ENCODE data around the gene PROKR2. TPM values are rescaled to one million over a fixed set of nuclear protein-coding genes. Genes with fewer than 3 reads are reported as not detected.

The PROKR2 gene
- total RNA-seq, 1 donor from 2014 or later = 5.9 TPM

DNA sequence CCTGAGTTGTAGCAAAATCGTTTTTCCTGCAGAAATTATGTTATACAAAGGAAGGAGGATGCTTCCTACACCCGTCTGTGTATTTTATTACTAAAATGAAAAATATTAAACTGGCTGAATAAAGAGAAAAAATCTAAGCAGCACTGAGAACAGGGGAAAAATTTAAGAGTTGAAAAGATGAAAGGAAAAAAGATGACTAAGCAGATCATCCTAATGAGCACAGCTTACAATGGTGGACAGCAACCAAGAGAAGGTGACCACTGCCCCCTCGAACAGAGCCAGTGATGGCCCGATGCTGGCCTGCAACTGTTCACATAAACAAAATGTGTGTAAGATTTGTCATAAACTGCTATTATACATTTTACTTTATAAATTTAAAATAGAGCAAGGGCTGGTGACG lies 4.2 kb downstream of the PROKR2 start:
- TF ChIP-seq, protein P1, sequence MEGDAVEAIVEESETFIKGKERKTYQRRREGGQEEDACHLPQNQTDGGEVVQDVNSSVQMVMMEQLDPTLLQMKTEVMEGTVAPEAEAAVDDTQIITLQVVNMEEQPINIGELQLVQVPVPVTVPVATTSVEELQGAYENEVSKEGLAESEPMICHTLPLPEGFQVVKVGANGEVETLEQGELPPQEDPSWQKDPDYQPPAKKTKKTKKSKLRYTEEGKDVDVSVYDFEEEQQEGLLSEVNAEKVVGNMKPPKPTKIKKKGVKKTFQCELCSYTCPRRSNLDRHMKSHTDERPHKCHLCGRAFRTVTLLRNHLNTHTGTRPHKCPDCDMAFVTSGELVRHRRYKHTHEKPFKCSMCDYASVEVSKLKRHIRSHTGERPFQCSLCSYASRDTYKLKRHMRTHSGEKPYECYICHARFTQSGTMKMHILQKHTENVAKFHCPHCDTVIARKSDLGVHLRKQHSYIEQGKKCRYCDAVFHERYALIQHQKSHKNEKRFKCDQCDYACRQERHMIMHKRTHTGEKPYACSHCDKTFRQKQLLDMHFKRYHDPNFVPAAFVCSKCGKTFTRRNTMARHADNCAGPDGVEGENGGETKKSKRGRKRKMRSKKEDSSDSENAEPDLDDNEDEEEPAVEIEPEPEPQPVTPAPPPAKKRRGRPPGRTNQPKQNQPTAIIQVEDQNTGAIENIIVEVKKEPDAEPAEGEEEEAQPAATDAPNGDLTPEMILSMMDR (conservative IDR thresholded peaks at IDR 0.05) = no peak
- no peak overlapping the region for H3K27ac Mint-ChIP-seq
- H3K27me3 Mint-ChIP-seq = peaks cover 53% of the 10 kb centered on the region
- H3K9me3 Mint-ChIP-seq = peaks cover 15% of the 10 kb centered on the region
- H3K4me1 Mint-ChIP-seq (ENCODE audit: unreplicated experiment) = no peaks in the 10 kb centered on the region
- DNase-seq (ENCODE audit: extremely low spot score, unreplicated experiment) = no peak
- no peak overlapping the region for H3K4me3 Mint-ChIP-seq
- H3K36me3 Mint-ChIP-seq = peaks cover 3% of the 10 kb centered on the region

DNA sequence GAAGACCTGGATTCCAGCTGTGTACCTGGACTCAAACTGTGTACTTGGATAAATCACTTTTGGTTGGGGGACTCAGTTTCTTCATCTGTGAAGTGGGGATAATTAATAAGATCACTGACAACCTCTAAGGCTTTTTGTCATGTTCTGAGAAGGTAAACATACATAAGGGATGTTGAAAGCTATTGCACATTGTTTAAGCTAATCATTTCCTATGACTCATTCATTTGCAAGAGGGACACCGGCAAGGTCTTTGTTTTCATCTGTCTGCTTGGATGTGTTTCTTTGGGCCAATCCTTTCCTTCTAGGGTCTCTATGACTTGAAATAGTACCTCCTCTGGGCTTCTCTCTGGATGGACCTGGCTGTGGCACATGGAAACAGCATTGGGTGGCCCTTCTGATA lies 6.8 kb downstream of the PROKR2 start:
- no peak overlapping the region for H3K27ac Mint-ChIP-seq
- no peak overlapping the region for H3K4me3 Mint-ChIP-seq
- DNase-seq (ENCODE audit: extremely low spot score, unreplicated experiment) = no peak
- H3K9me3 Mint-ChIP-seq = peaks cover 15% of the 10 kb centered on the region
- H3K36me3 Mint-ChIP-seq = peaks cover 3% of the 10 kb centered on the region
- no peaks in the 10 kb centered on the region for H3K4me1 Mint-ChIP-seq (ENCODE audit: unreplicated experiment)
- TF ChIP-seq, protein P1 (conservative IDR thresholded peaks at IDR 0.05) = no peak
- peaks cover 33% of the 10 kb centered on the region for H3K27me3 Mint-ChIP-seq

GRCh38 chr20:5298811-5299210 lies 17.9 kb downstream of the PROKR2 start:
- Mint-ChIP-seq H3K9me3 (no peaks in the 10 kb centered on the region), H3K36me3 (no peaks in the 10 kb centered on the region), H3K4me3 (no peak overlapping the region), H3K27me3 (peaks cover 48% of the 10 kb centered on the region), H3K4me1 (ENCODE audit: unreplicated experiment) (peaks cover 6% of the 10 kb centered on the region), H3K27ac (no peak overlapping the region)
- TF ChIP-seq, protein P1 (conservative IDR thresholded peaks at IDR 0.05) = no peak
- DNase-seq (ENCODE audit: extremely low spot score, unreplicated experiment) = no peak

DNA sequence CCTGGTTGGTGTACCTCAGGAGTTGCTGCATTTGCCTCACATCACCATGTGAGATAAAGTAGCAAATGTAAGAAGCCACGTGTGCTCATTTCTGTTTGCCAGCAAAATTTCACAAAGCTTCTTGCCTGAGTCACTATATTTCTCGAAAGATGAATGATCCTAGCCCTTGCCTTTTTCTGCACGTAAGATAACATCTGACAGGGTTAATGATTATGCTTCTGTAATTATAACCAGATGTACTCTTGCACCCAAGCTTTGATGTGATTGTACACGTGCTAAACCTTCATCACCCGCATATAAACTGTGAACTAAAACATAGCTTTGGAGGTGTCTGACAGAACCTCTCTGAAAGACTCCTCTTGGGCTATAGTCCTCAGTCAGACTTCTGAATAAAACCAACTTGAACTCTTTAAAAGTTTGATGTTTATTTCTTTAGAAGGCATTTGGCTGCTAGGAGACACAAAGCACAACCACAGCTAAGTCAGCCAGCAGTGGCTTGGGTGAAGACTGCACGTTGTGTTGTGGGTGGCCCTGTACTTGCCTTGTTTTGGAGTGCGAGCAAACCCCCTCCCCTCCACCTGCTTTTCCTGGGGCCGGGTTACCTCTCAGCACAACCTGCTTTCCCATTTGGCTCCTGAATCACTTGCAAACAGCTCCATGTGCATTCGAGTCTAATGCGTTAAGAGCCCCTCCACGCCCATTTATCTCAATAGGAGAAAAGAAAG lies 19.3 kb downstream of the PROKR2 start:
- peaks cover 6% of the 10 kb centered on the region for H3K4me1 Mint-ChIP-seq (ENCODE audit: unreplicated experiment)
- DNase-seq (ENCODE audit: extremely low spot score, unreplicated experiment) = no peak
- peaks cover 47% of the 10 kb centered on the region for H3K27me3 Mint-ChIP-seq
- TF ChIP-seq, protein P1 (conservative IDR thresholded peaks at IDR 0.05) = no peak
- no peaks in the 10 kb centered on the region for H3K9me3 Mint-ChIP-seq
- no peaks in the 10 kb centered on the region for H3K36me3 Mint-ChIP-seq
- no peak overlapping the region for H3K4me3 Mint-ChIP-seq
- H3K27ac Mint-ChIP-seq = no peak overlapping the region

DNA sequence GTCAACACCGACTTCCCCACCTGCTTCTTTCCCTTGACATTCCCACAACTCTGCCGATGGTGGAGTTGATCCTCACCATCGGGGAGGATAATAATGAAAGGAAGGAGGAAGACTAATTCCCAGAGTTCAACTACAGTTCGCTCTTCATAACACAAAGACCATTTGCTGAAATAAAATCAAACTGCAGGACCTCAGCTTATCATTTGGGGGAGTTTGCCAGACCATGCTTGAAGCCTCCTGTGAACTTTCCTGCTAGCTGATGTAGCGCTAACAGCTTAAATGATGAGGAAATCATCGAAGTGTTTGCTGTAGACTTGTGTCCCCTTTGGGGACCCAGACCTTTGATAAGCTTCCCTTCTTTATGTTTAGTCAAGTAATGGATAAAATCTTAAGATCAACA lies 26.2 kb downstream of the PROKR2 start:
- no peaks in the 10 kb centered on the region for H3K4me1 Mint-ChIP-seq (ENCODE audit: unreplicated experiment)
- no peaks in the 10 kb centered on the region for H3K36me3 Mint-ChIP-seq
- TF ChIP-seq, protein P1 (conservative IDR thresholded peaks at IDR 0.05) = no peak
- DNase-seq (ENCODE audit: extremely low spot score, unreplicated experiment) = no peak
- no peak overlapping the region for H3K27ac Mint-ChIP-seq
- H3K4me3 Mint-ChIP-seq = no peak overlapping the region
- H3K27me3 Mint-ChIP-seq = peaks cover 36% of the 10 kb centered on the region
- peaks cover 5% of the 10 kb centered on the region for H3K9me3 Mint-ChIP-seq

Measured in type B pancreatic cell (in vitro differentiated cells).